HepG2 (cell line): ENCODE measurements around the gene PTGIS. TPM values are rescaled to one million over a fixed set of nuclear protein-coding genes. Genes with fewer than 3 reads are reported as not detected.

Experiments
- ATF7-NPFF ChIP-seq: sonication (generic); formaldehyde crosslinking; IDR thresholded peaks from 2 replicates; pipeline ENCODE4 v1.8.1; 2023; ENCODE audit warnings: mild to moderate bottlenecking, low read depth, missing genetic modification reagents, moderate library complexity
- CBX2 ChIP-seq, 2 experiments: fragments of 200-600 bp in 1 of 2; sonication (generic); formaldehyde crosslinking in 1 of 2; IDR thresholded peaks; 2 replicates each; pipeline versions ENCODE4 v1.7.0 to v1.8.1; 2018 to 2022; ENCODE audit warnings: low read depth in 2 of 2, low read length in 1 of 2, mild to moderate bottlenecking in 1 of 2, missing genetic modification reagents in 1 of 2
- FOSL2 ChIP-seq: sonication (generic); formaldehyde crosslinking; IDR thresholded peaks from 2 replicates; pipeline ENCODE4 v1.4.0; 2020; ENCODE audit warnings: missing genetic modification reagents
- FOXO1 ChIP-seq: sonication (generic); formaldehyde crosslinking; IDR thresholded peaks from 2 replicates; pipeline ENCODE4 v1.4.0; 2020; ENCODE audit warnings: missing genetic modification reagents
- HIVEP1 ChIP-seq: sonication (generic); formaldehyde crosslinking; IDR thresholded peaks from 2 replicates; pipeline ENCODE4 v1.4.0; 2020; ENCODE audit warnings: mild to moderate bottlenecking, missing genetic modification reagents
- KDM5B ChIP-seq: sonication (generic); formaldehyde crosslinking; IDR thresholded peaks from 2 replicates; pipeline ENCODE4 v1.4.0; 2020; ENCODE audit warnings: missing genetic modification reagents, mild to moderate bottlenecking, borderline replicate concordance
- NR2F6 ChIP-seq, 2 experiments: IDR thresholded peaks; 2 replicates each; pipeline ENCODE4 v1.6.1; 2016; ENCODE audit warnings: antibody characterized with exemption in 1 of 2, mild to moderate bottlenecking in 1 of 2
- TEAD3 ChIP-seq: optimal IDR thresholded peaks from 2 replicates; pipeline ENCODE3; 2016; ENCODE audit warnings: borderline replicate concordance
- THAP11 ChIP-seq: IDR thresholded peaks from 2 replicates; pipeline ENCODE4 v1.6.1; 2016; ENCODE audit warnings: missing biosample characterization, missing genetic modification reagents
- YEATS4 ChIP-seq: sonication (generic); formaldehyde crosslinking; IDR thresholded peaks from 2 replicates; pipeline ENCODE4 v1.4.0; 2020; ENCODE audit warnings: missing genetic modification reagents, borderline replicate concordance
- ZBTB20 ChIP-seq: sonication (generic); formaldehyde crosslinking; IDR thresholded peaks from 2 replicates; pipeline ENCODE4 v1.8.1; 2023; ENCODE audit warnings: missing genetic modification reagents, low read depth, mild to moderate bottlenecking, borderline replicate concordance
- ZFP37 ChIP-seq: sonication (generic); formaldehyde crosslinking; IDR thresholded peaks from 2 replicates; pipeline ENCODE4 v1.4.0; 2020; ENCODE audit warnings: missing genetic modification reagents, borderline replicate concordance
- ZMYM4 ChIP-seq: sonication (generic); formaldehyde crosslinking; IDR thresholded peaks from 2 replicates; pipeline ENCODE4 v1.8.1; 2023; ENCODE audit warnings: mild to moderate bottlenecking, missing genetic modification reagents
- ZNF136 ChIP-seq: sonication (generic); formaldehyde crosslinking; IDR thresholded peaks from 2 replicates; pipeline ENCODE4 v1.8.1; 2022; ENCODE audit warnings: low read depth, mild to moderate bottlenecking, moderate library complexity, missing genetic modification reagents
- ZNF234 ChIP-seq: sonication (generic); formaldehyde crosslinking; conservative IDR thresholded peaks from 2 replicates; pipeline ENCODE4 v1.5.1; 2020; ENCODE audit warnings: mild to moderate bottlenecking, missing genetic modification reagents
- ZNF256 ChIP-seq: sonication (generic); formaldehyde crosslinking; conservative IDR thresholded peaks from 2 replicates; pipeline ENCODE4 v1.4.0; 2020; ENCODE audit warnings: missing genetic modification reagents
- ZNF34 ChIP-seq: sonication (generic); formaldehyde crosslinking; IDR thresholded peaks from 2 replicates; pipeline ENCODE4 v1.4.0; 2020; ENCODE audit warnings: mild to moderate bottlenecking, missing genetic modification reagents, borderline replicate concordance
- ZNF572 ChIP-seq: sonication (generic); formaldehyde crosslinking; IDR thresholded peaks from 2 replicates; pipeline ENCODE4 v1.5.1; 2020; ENCODE audit warnings: mild to moderate bottlenecking, missing genetic modification reagents
- ZNF776 ChIP-seq: sonication (generic); formaldehyde crosslinking; IDR thresholded peaks from 2 replicates; pipeline ENCODE4 v1.4.0; 2020; ENCODE audit warnings: mild to moderate bottlenecking, missing genetic modification reagents
- polyA plus RNA-seq, 8 experiments: library from polyadenylated mRNA; depleted of rRNA in 3 of 8; stranded (reverse) in 7 of 8; unstranded in 1 of 8; fragments of >200 nt; fragmentation: Illumina TruSeq in 4 of 8; extraction: Trizol in 4 of 8; gene quantifications; 2 replicates each; pipeline versions ENCODE4 v1.2.1 to v1.2.3, GENCODE V29; 2011 to 2016; ENCODE audit warnings: low read depth in 4 of 8, missing spikeins in 1 of 8, mixed read lengths in 1 of 8; ENCODE audit not compliant: insufficient read depth in 1 of 8
- total RNA-seq, 5 experiments: library from RNA; depleted of rRNA; stranded (reverse); fragments of >200 nt; fragmentation: Illumina TruSeq; extraction: Trizol; gene quantifications; 2 replicates each; pipeline ENCODE4 v1.2.3, GENCODE V29; 2016; ENCODE audit warnings: low read depth in 1 of 5
- TF ChIP-seq, protein P1 (sequence below): sonication (generic); formaldehyde crosslinking; conservative IDR thresholded peaks from 2 replicates; pipeline ENCODE4 v1.4.0; 2020; ENCODE audit warnings: missing genetic modification reagents
- TF ChIP-seq, protein P2 (sequence below): sonication (generic); formaldehyde crosslinking; IDR thresholded peaks from 2 replicates; pipeline ENCODE4 v1.4.0; 2020; ENCODE audit warnings: mild to moderate bottlenecking, missing genetic modification reagents
- TF ChIP-seq, protein P3 (sequence below): sonication (generic); formaldehyde crosslinking; IDR thresholded peaks from 2 replicates; pipeline ENCODE4 v1.4.0; 2020; ENCODE audit warnings: missing genetic modification reagents, borderline replicate concordance

The PTGIS gene
- total and polyA plus RNA-seq, 2 of the 13 experiments (the other 11 are each of a cell fraction or from before 2014, with no cell fraction given) = not detected

DNA sequence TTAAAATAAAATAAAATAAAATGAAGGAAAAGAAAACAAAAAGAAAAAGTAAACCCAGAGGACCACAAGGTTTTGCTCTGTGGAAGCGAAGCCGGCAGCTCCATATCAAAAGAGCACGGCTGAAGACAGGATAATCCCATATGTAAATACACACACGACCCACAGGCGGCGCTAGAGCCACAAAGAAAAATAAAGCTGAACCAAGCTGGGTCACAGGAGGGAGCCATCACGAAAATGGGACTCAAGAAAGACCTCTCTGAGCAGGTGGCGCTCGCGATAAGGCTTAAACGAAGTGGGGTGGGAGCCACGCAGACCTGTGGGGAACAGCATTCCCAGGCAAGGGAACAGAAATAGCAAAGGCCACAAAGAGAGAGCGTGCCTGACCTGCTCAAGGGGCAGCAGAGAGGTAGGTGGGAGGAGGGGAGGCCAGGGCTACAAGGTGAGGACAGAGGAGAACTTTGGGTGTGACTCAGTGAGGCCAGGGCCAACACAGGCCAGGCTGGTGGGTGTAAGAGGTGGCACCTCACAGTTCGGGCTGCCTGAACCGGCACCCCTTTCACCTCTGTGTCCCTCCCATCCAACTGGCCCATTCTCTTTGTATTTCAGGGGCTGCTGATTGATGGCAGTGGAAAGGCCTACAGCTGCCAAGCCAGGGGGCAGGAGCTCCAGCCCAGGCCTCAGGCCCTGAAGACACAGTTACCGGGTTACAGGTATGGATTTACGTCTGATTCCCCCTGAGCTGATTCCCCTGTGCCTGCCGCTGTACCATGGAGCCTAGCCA, 26.0 kb downstream of the PTGIS start (continued):
- TF ChIP-seq NR2F6 (IDR thresholded peaks at IDR 0.05) (peak; percentile 49), NR2F6 (CRISPR knock-in tag; IDR thresholded peaks at IDR 0.05) (peak; percentile 53; the same call in 1 of the 2 replicates), ZFP37 (peak; percentile 74; the same call in 1 of the 2 replicates), FOSL2 (CRISPR knock-in tag) (peak; percentile 34), CBX2 (IDR thresholded peaks at IDR 0.05; ENCODE audit: low read depth, low read length) (no peak), CBX2 (CRISPR knock-in tag; IDR thresholded peaks at IDR 0.05; ENCODE audit: low read depth) (no peak), ZNF234 (CRISPR knock-in tag) (0 out of 2 replicates have a peak, but pooled peaks have one; percentile 50), HIVEP1 (CRISPR knock-in tag) (peak; percentile 63; the same call in 1 of the 2 replicates), ZNF256 (CRISPR knock-in tag) (peak; percentile 64; the same call in 1 of the 2 replicates), ATF7-NPFF (peak; percentile 15; the same call in 1 of the 2 replicates), ZNF776 (peak; percentile 50; the same call in 1 of the 2 replicates), KDM5B (peak; percentile 76; the same call in 1 of the 2 replicates), FOXO1 (CRISPR knock-in tag) (peak; percentile 53), ZNF34 (no peak), ZNF136 (CRISPR knock-in tag) (peak; percentile 77; the same call in 1 of the 2 replicates), ZMYM4 (CRISPR knock-in tag) (peak; percentile 53), ZNF572 (CRISPR knock-in tag) (0 out of 2 replicates have a peak, but pooled peaks have one; percentile 12), YEATS4 (peak; percentile 25; the same call in 1 of the 2 replicates), TEAD3 (CRISPR knock-in tag) (peak; percentile 54), THAP11 (CRISPR knock-in tag) (0 out of 2 replicates have a peak, but pooled peaks have one; percentile 47), ZBTB20 (CRISPR knock-in tag) (0 out of 2 replicates have a peak, but pooled peaks have one; percentile 55)
- TF ChIP-seq, protein P1, sequence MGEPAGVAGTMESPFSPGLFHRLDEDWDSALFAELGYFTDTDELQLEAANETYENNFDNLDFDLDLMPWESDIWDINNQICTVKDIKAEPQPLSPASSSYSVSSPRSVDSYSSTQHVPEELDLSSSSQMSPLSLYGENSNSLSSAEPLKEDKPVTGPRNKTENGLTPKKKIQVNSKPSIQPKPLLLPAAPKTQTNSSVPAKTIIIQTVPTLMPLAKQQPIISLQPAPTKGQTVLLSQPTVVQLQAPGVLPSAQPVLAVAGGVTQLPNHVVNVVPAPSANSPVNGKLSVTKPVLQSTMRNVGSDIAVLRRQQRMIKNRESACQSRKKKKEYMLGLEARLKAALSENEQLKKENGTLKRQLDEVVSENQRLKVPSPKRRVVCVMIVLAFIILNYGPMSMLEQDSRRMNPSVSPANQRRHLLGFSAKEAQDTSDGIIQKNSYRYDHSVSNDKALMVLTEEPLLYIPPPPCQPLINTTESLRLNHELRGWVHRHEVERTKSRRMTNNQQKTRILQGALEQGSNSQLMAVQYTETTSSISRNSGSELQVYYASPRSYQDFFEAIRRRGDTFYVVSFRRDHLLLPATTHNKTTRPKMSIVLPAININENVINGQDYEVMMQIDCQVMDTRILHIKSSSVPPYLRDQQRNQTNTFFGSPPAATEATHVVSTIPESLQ (CRISPR knock-in tag) = 0 out of 2 replicates have a peak, but pooled peaks have one; percentile 90
- TF ChIP-seq, protein P2, sequence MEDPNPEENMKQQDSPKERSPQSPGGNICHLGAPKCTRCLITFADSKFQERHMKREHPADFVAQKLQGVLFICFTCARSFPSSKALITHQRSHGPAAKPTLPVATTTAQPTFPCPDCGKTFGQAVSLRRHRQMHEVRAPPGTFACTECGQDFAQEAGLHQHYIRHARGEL (CRISPR knock-in tag) = no peak
- TF ChIP-seq, protein P3, sequence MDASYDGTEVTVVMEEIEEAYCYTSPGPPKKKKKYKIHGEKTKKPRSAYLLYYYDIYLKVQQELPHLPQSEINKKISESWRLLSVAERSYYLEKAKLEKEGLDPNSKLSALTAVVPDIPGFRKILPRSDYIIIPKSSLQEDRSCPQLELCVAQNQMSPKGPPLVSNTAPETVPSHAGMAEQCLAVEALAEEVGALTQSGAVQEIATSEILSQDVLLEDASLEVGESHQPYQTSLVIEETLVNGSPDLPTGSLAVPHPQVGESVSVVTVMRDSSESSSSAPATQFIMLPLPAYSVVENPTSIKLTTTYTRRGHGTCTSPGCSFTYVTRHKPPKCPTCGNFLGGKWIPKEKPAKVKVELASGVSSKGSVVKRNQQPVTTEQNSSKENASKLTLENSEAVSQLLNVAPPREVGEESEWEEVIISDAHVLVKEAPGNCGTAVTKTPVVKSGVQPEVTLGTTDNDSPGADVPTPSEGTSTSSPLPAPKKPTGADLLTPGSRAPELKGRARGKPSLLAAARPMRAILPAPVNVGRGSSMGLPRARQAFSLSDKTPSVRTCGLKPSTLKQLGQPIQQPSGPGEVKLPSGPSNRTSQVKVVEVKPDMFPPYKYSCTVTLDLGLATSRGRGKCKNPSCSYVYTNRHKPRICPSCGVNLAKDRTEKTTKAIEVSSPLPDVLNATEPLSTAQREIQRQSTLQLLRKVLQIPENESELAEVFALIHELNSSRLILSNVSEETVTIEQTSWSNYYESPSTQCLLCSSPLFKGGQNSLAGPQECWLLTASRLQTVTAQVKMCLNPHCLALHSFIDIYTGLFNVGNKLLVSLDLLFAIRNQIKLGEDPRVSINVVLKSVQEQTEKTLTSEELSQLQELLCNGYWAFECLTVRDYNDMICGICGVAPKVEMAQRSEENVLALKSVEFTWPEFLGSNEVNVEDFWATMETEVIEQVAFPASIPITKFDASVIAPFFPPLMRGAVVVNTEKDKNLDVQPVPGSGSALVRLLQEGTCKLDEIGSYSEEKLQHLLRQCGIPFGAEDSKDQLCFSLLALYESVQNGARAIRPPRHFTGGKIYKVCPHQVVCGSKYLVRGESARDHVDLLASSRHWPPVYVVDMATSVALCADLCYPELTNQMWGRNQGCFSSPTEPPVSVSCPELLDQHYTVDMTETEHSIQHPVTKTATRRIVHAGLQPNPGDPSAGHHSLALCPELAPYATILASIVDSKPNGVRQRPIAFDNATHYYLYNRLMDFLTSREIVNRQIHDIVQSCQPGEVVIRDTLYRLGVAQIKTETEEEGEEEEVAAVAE (CRISPR knock-in tag) = peak; percentile 59; the same call in 1 of the 2 replicates
